Activated effector memory CD4-positive, alpha-beta T cell treated with anti-CD3 and anti-CD28 coated beads, Interleukin-2, amount 50 U/mL, for 16 hours (primary cell): Measurements from ENCODE around the gene MSRB2.

Experiments
- DNase-seq: peaks from one replicate; pipeline ENCODE4 v3.0.0-alpha.2; 2020

MSRB2 gene

GRCh38 chr10:23114228-23114850, 19.0 kb downstream of the MSRB2 start:
- DNase-seq, result no peak

- no peak for DNase-seq
These were observed 21.3 kb downstream of the MSRB2 start for GRCh38 chr10:23116486-23117205.

DNA sequence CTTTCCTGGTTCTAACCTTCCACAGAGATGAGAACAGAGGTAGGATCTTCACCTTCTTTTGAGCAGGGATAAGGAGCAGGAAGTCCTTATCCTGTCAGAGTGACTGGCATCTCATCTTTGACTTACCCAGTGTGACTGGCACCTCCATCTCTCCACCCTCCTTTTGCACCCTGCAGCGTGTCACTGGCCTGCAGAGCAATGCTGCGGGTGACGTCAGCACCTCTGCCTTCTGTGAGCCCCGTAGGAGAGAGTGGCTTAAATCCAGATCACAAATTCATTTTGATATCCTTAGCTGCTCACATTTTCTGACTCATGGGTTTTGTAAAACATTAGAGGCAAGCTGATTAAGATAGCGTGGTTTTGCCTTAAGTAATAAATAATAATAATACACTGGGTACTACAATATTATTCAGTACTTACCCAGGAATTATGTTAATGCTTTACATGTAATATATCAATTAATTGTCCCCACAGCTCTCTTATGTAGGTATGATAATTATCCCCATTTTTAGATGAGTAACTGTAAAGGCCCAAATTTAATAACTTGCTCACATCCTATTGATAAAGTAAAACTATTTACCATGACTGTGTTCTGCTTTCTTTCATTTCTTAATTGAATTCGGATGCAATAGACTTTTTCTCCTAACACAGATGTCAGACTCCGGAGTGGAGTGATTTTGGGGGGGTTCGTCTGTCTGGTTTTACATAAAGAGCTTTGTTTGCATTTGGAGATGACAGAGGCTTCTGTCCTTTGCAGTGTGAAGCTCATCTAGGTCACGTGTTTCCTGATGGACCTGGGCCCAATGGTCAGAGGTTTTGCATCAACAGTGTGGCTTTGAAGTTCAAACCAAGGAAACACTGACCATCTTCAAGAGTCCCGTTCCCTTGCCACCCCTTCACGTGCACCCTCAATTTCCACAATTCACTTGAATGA, 24.9 kb downstream of the MSRB2 start:
- DNase-seq, result no peak

- DNase-seq, result no peak
These were observed 25.8 kb downstream of the MSRB2 start for GRCh38 chr10:23121135-23121534.

DNA sequence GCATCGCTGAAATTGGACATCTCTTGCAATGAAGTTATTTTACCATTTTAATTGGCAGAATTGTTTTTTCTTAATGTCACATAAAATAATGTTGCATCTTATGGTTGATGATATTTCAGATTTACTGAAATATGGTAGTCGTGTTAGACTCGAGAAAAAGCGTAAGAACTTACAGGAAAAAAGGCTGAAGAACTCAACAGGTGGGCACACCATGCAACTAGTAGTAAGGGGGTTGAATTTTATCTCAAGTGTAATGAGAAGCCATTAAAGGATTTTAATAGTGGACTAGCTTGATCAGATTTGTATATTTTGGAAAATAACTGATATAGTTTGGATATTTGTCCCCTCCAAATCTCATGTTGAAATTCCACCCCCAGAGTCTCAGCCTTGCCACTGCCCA, 41.1 kb downstream of the MSRB2 start:
- no peak for DNase-seq

GRCh38 chr10:23139677-23140076, 44.3 kb downstream of the MSRB2 start:
- no peak for DNase-seq

DNA sequence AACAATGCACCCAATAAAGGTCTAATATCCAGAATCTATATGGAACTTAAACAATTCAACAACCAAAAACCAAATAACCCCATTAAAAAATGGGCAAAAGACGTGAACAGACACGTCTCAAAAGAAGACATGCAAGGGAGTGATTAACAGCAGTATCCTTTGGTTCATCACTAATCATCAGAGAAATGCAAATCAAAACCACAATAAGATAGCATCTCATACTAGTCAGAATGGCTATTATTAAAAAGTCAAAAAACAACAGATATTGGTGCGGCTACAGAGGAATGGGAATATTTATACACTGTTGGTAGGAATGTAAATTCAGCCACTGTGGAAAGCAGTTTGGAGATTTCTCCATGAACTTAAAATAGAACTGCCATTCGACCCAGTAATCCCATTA, 46.6 kb downstream of the MSRB2 start:
- DNase-seq, result no peak

DNA sequence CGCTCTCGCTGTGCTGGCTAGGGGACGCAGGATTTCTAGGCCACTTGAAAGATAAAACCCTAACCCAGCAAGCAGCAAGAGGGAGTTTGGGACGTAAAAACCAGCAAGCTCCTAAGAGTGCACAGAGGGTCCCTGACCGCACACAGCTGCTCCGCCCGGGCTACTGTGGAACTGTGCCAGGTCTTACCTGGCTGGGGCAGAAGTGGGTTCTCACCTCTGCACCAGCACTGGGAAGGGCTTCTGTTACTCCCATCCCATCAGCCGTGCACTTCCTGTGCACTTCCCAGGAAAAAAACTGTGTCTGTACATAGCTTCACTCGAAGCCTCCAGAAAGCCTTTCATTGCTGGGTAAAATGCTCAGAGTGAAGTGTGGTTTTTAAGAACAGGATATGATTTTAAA, 50.9 kb downstream of the MSRB2 start:
- no peak for DNase-seq

- no peak for DNase-seq
These were observed 51.7 kb downstream of the MSRB2 start for GRCh38 chr10:23147035-23147434.

DNA sequence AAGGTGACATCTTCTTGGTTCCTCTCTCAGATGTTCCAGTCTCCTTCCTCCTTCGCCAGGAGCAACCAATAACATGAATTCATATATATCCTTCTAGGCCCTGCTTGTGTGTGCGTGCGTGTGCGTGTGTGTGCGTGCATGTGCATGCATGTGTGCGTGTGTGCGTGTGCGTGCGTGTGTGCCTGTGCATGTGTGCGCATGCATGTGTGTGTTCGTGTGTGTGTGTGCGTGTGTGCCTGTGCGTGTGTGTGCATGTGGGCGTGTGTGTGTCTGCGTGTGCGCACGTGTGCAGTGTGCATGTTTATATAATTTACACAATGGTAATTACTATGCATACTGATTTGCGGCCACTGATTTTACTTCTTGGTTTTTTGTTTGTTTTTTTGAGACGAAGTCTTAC, 52.8 kb downstream of the MSRB2 start:
- DNase-seq, result no peak

DNA sequence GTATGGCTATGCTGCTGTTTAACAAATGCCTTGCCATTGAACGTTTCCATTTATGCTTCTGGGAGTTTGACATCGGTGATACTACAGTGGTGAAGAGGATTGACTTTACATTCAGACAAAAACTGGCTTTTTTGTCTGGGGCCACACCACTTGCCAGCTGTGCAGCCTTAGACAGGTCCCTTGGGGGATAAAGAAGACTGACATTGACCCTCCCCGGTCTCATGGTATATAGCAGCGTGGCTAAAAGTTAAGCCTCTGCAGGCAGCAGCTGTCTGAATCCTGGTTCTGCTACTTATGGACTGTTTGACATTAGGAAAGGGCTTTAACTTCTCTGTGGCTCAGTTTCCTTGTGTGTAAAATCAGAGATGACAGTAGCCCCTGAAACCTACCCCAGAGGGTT, 54.7 kb downstream of the MSRB2 start:
- no peak for DNase-seq

DNA sequence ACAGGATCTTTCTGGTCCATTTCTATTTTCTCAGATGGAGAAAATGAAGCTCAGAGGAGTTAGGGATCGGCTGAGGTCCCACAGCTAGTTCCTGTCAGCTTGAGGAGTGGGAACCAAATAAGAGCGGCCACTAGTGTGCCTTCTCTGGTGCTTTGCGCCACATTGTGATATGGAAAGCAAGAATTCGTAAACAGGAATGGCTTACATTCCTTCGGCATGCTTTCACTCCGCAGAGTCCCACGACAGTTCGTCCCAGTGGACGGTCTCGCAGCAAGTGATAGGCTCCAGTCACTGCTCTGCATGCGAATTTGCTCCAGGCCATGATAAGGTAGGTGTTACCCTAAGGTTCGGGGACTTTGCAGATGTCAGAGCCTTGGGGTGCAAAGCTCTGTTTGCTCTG, 55.2 kb downstream of the MSRB2 start:
- DNase-seq, result no peak

DNA sequence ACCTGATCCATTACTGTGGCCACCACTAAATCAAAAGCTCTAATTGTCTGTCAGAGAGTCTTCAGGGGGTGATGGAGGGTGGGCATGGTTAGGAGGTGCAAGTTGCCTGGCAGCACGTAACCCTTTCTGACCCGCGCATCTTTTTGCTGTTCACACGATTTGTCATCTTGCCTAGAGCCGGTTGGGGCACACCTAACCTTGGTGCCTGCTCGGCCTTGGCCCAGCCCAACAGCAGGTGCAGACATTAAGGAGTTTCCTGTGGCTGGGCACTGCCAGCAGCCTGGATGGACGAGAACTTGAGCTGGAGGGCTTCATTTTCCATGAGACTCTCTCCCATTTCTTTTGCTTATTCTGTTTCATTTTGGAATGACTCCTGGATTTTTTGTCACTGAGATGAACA, 55.7 kb downstream of the MSRB2 start:
- DNase-seq, result no peak

- DNase-seq, result no peak
These were observed 59.8 kb downstream of the MSRB2 start for GRCh38 chr10:23155169-23155568.

- DNase-seq, result no peak
These were observed 61.2 kb downstream of the MSRB2 start for GRCh38 chr10:23156447-23157150.

- DNase-seq, result no peak
These were observed 61.9 kb downstream of the MSRB2 start for GRCh38 chr10:23157239-23157681.

- DNase-seq, result no peak
These were observed 62.5 kb downstream of the MSRB2 start for GRCh38 chr10:23157691-23158369.

DNA sequence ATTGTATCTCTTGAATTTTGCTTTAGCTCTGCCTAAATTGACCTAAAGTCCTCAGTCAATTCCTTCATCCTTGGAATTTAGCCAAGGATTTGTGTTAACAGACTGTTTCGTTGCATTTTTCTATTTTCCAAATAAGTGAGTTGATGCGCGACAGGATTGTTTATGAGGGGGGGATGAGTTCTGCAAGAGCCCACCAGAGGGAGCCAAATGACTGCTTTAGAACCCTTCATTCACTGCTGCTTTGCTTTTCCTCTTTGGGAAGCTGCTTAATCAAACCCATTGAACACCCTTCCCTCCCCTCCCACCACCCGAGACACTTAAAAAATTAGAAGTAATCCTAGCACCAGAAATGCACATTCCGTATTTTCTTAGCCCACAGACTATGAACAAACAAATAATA, 63.0 kb downstream of the MSRB2 start:
- peak; percentile 70 for DNase-seq

DNA sequence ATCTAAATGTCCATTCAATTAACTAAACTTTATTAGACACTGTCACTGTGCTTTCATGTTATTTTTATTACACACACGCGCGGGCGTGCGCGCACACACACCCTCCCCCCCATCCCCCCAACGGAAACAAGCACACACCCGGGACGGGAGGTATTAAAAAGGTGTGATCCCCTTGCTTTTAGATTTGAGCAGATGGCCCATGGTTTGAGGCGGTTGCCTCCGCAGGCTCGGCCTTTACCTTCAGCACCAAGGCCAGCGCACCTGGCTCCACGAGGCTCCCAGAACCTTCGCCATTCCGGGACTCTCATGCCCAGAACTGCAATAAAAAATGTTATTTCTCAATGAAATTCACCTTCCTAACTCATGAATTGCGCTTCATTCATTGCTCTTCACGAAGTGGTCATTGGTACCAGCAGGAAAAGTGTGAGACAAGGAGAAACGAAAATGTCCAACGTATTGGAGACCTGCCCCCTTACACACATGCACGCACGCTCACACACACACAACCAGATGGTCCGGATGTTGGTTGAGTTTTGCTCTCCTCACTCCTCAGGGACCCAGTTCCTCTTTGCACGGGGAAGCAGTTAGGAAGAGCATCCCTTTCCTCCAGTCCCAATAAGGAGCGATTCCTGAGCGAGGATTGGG, 76.0 kb downstream of the MSRB2 start:
- no peak for DNase-seq
